Measurements from ENCODE around the gene CUTA. TPM values are rescaled to one million over a fixed set of nuclear protein-coding genes. Genes with fewer than 3 reads are reported as not detected.
"Not testable (repeated sequence)": the region's sequence is repeated elsewhere in the genome, so short reads cannot be mapped to it uniquely, and the experiment has no call there.

CUTA gene
- total RNA-seq, 1 donor from 2014 or later, result 73.2 TPM

DNA sequence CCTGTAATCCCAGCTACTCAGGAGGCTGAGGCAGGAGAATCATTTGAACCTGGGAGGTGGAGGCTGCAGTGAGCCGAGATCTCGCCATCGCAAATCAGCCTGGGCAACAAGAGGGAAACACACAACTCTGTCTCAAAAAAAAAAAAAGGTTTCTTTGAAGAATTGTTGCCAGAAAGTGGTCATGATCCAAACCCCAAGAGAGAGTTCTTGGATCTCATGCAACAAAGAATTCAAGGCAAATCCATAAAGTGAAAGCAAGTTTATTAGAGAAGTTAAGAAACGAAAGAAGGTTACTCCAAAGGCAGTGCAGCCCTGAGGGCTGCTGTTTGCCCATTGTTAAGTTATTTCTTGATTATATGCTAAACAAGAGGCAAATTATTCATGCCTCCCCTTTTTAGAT is 40.7 kb downstream of the CUTA start:
- DNase-seq (ENCODE audit: extremely low spot score in 2 of 2), result no peak
- H3K36me3 ChIP-seq, result no peaks in the 10 kb centered on the region
- no peak overlapping the region for H3K4me3 ChIP-seq
- intact Hi-C loops (cut with DNase I), result no loop called here
- H3K27ac ChIP-seq, result peak overlapping the region; percentile 85
- no peaks in the 10 kb centered on the region for H3K9me3 ChIP-seq
- H3K4me1 ChIP-seq, result peaks cover 39% of the 10 kb centered on the region
- TF ChIP-seq, protein P1, sequence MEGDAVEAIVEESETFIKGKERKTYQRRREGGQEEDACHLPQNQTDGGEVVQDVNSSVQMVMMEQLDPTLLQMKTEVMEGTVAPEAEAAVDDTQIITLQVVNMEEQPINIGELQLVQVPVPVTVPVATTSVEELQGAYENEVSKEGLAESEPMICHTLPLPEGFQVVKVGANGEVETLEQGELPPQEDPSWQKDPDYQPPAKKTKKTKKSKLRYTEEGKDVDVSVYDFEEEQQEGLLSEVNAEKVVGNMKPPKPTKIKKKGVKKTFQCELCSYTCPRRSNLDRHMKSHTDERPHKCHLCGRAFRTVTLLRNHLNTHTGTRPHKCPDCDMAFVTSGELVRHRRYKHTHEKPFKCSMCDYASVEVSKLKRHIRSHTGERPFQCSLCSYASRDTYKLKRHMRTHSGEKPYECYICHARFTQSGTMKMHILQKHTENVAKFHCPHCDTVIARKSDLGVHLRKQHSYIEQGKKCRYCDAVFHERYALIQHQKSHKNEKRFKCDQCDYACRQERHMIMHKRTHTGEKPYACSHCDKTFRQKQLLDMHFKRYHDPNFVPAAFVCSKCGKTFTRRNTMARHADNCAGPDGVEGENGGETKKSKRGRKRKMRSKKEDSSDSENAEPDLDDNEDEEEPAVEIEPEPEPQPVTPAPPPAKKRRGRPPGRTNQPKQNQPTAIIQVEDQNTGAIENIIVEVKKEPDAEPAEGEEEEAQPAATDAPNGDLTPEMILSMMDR (IDR thresholded peaks at IDR 0.05), result no peak
- TF ChIP-seq POLR2AphosphoS5 (IDR thresholded peaks at IDR 0.05; ENCODE audit: insufficient read depth in 1 of 2, low read depth in 1 of 2), result no peak
- no peak for TF ChIP-seq POLR2A (IDR thresholded peaks at IDR 0.05)
- H3K27me3 ChIP-seq, result no peaks in the 10 kb centered on the region

GRCh38 chr6:33375143-33375671 is 42.7 kb downstream of the CUTA start:
- H3K27ac ChIP-seq, result peak overlapping the region; percentile 85
- H3K4me3 ChIP-seq, result no peak overlapping the region
- DNase-seq (ENCODE audit: extremely low spot score in 2 of 2), result no peak
- H3K4me1 ChIP-seq, result peaks cover 39% of the 10 kb centered on the region
- no peaks in the 10 kb centered on the region for H3K27me3 ChIP-seq
- no peak for TF ChIP-seq POLR2A (IDR thresholded peaks at IDR 0.05)
- peak in 1 of 2 donors; percentile 51 for TF ChIP-seq POLR2AphosphoS5 (IDR thresholded peaks at IDR 0.05; ENCODE audit: insufficient read depth in 1 of 2, low read depth in 1 of 2)
- intact Hi-C loops (cut with DNase I), result no loop called here
- no peaks in the 10 kb centered on the region for H3K9me3 ChIP-seq
- no peaks in the 10 kb centered on the region for H3K36me3 ChIP-seq

DNA sequence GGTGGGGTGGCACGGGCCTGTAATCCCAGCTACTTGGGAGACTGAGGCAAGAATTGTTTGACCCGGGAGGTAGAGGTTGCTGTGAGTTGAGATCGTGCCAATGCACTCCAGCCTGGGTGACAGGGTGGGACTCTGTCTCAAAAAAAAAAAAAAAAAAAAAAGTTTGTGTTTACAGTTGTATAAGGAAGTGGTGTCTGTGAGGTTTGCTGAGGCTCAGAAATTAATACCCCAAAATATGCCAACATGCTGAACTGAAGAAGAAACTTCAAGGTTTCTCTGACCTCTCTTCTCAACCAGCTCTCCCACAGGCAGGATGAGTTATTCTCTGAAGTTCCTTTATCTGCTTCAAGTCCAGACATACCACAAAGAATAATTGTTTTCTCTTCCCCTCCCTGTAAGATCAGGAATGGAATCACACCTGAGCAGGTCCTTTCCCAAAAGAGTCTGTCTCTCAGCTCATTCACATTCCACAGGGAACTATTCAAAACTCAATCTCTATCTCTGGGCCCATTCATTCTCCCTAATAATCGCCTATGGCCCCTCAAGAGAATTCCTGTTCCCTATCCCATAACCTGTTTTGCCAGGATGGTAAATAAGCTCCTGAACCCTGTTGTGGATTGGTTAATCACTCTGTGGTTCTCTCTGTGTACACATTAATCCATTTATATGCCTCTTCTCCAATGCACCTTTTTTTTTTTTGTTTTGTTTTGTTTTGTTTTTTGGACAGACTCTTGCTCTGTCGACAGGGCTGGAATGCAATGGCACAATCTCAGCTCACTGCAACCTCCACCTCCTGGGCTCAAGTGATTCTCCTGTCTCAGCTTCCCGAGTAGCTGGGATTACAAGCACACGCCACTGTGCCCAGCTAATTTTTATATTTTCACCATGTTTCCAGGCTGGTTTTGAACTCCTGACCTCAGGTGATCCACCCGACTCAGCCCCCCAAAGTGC is 43.7 kb downstream of the CUTA start:
- Histone ChIP-seq H3K9me3 (no peaks in the 10 kb centered on the region), H3K4me3 (no peak overlapping the region)

DNA sequence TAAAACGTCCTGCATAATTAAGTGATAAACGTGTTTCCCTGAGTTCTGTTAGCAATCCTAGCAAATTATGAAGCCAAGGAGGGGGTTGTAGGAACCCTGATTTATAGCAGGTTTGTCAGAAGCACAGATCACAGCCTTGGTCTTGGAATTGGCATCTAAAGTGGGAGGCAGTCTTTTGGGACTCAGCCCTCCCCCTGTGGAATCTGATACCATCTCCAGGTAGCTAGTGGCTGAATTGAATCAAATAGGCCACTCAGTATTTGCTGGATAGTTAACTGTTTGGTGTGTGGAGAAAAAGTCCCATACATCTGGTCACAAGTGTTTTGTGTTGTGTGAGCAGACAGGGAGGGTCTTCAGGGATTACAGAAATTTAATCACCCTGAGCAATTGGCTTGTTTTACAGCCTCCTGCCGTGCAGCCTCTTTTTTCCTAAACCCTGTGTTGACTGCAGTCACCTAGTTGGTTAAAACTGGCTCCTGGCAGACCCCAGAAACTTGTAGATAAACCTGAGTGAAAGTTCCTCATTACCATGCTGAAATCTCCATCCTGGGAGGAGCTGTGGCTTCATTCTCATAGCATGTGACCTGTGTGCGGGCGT is 45.3 kb downstream of the CUTA start:
- Histone ChIP-seq H3K4me1 (peaks cover 39% of the 10 kb centered on the region), H3K4me3 (no peak overlapping the region), H3K36me3 (no peaks in the 10 kb centered on the region), H3K9me3 (no peaks in the 10 kb centered on the region), H3K27ac (no peak overlapping the region), H3K27me3 (no peaks in the 10 kb centered on the region)
- TF ChIP-seq, protein P1 (IDR thresholded peaks at IDR 0.05), result no peak
- TF ChIP-seq POLR2AphosphoS5 (IDR thresholded peaks at IDR 0.05; ENCODE audit: insufficient read depth in 1 of 2, low read depth in 1 of 2) (no peak), POLR2A (IDR thresholded peaks at IDR 0.05) (no peak)
- intact Hi-C loops (cut with DNase I), result no loop called here
- no peak for DNase-seq (ENCODE audit: extremely low spot score in 2 of 2)

More for the DNA sequence above, 43.7 kb downstream of the CUTA start:
- Histone ChIP-seq H3K27me3 (no peaks in the 10 kb centered on the region), H3K36me3 (no peaks in the 10 kb centered on the region), H3K27ac (peak overlapping the region; percentile 85), H3K4me1 (peaks cover 39% of the 10 kb centered on the region)
- TF ChIP-seq POLR2A (IDR thresholded peaks at IDR 0.05) (no peak), POLR2AphosphoS5 (IDR thresholded peaks at IDR 0.05; ENCODE audit: insufficient read depth in 1 of 2, low read depth in 1 of 2) (no peak)
- intact Hi-C loops (cut with DNase I), result no loop called here
- no peak for DNase-seq (ENCODE audit: extremely low spot score in 2 of 2)

DNA sequence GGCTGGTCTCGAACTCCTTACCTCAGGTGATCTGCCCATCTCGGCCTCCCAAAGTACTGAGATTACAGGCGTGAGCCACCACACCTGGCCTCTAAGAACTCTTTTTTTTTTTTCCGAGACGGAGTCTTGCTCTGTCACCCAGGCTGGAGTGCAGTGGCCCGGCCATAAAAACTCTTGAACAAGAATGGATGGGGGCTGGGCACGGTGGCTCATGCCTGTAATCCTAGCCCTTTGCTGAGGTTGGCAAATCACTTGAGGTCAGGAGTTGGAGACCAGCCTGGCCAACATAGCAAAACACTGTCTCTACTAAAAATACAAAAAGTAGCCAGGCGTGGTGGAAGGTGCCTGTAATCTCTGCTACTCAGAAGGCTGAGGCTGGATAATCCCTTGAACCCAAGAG is 46.0 kb downstream of the CUTA start:
- intact Hi-C loops (cut with DNase I); H3K27ac ChIP-seq; DNase-seq (ENCODE audit: extremely low spot score in 2 of 2); H3K9me3 ChIP-seq; H3K4me3 ChIP-seq; H3K27me3 ChIP-seq; H3K36me3 ChIP-seq: not testable (repeated sequence)
- peaks cover 31% of the 10 kb centered on the region for H3K4me1 ChIP-seq

DNA sequence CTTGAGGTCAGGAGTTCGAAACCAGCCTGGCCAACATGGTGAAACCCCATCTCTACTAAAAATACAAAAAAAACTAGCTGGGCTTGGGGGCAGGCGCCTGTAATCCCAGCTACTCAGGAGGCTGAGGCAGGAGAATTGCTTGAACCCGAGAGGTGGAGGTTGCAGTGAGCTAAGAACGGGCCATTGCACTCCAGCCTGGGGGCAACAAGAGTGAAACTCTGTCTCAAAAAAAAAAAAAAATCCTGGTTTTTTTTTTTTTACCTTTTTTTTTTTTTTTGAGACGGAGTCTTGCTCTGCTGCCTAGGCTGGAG is 50.2 kb downstream of the CUTA start:
- H3K36me3 ChIP-seq; DNase-seq (ENCODE audit: extremely low spot score in 2 of 2); H3K4me3 ChIP-seq; H3K4me1 ChIP-seq; H3K9me3 ChIP-seq; intact Hi-C loops (cut with DNase I); H3K27me3 ChIP-seq; H3K27ac ChIP-seq: not testable (repeated sequence)
